CD4-positive, alpha-beta T cell (primary cell): ENCODE measurements around the gene NEK5. TPM values are rescaled to one million over a fixed set of nuclear protein-coding genes. Genes with fewer than 3 reads are reported as not detected.

ENCODE experiments used
- ATAC-seq: fragments of 200-7000 bp; cut with Tn5 transposase; one replicate; pipeline ENCODE4 v1.10.0; 2022; ENCODE audit warnings: mild to moderate bottlenecking; ENCODE audit not compliant: poor library complexity
- CTCF ChIA-PET: fragments of 350-600 bp; sonication (Branson Sonifier 250); formaldehyde crosslinking; loops from one replicate; lab custom pipeline; 2021; ENCODE audit warnings: antibody characterized with exemption, inconsistent platforms; lab: Charles Lee
- POLR2A ChIA-PET: fragments of 350-600 bp; sonication (Branson Sonifier 250); formaldehyde crosslinking; loops from one replicate; lab custom pipeline; 2021; ENCODE audit warnings: antibody characterized with exemption, inconsistent platforms; lab: Charles Lee
- DNase-seq, 14 experiments: peaks; one replicate each; pipeline ENCODE4 v3.0.0-alpha.2; 2013 to 2020; ENCODE audit warnings: mixed read lengths in 2 of 14
- H3K27ac ChIP-seq, 2 donors: one replicate each; pipeline versions ENCODE4 v1.5.1 to v1.7.0; 2013; ENCODE audit warnings: low read length in 2 of 2, low read depth in 1 of 2, mild to moderate bottlenecking in 1 of 2
- H3K27me3 ChIP-seq, 2 experiments: 1 replicate in 1 of 2; 2 replicates in 1 of 2; pipeline versions ENCODE4 v1.6.1 to v1.7.0; 2013; ENCODE audit warnings: low read length in 2 of 2, control low read depth in 1 of 2, mild to moderate bottlenecking in 1 of 2, moderate library complexity in 1 of 2; ENCODE audit not compliant: insufficient read depth in 2 of 2, control insufficient read depth in 1 of 2
- H3K36me3 ChIP-seq: one replicate; pipeline ENCODE4 v1.6.1; 2013; ENCODE audit warnings: low read length, control low read depth; ENCODE audit not compliant: insufficient read depth
- H3K4me1 ChIP-seq: one replicate; pipeline ENCODE4 v1.6.1; 2013; ENCODE audit warnings: low read length, control low read depth; ENCODE audit not compliant: insufficient read depth
- H3K4me3 ChIP-seq: one replicate; pipeline ENCODE4 v1.5.1; 2013; ENCODE audit warnings: mild to moderate bottlenecking, low read length, moderate library complexity
- H3K9me3 ChIP-seq, 2 experiments: 1 replicate in 1 of 2; 2 replicates in 1 of 2; pipeline versions ENCODE4 v1.6.1 to v1.7.0; 2013; ENCODE audit warnings: low read length in 2 of 2, mild to moderate bottlenecking in 2 of 2, control low read depth in 1 of 2, moderate library complexity in 1 of 2; ENCODE audit not compliant: control insufficient read depth in 1 of 2, insufficient read depth in 1 of 2
- H3K27ac Mint-ChIP-seq: one replicate; pipeline ENCODE4 v1.8.0; 2020; ENCODE audit warnings: mixed read lengths
- H3K27me3 Mint-ChIP-seq: one replicate; pipeline ENCODE4 v1.8.0; 2021; ENCODE audit warnings: mixed read lengths
- H3K36me3 Mint-ChIP-seq: one replicate; pipeline ENCODE4 v1.8.0; 2021; ENCODE audit warnings: low read depth, mixed read lengths
- H3K4me1 Mint-ChIP-seq: one replicate; pipeline ENCODE4 v1.8.0; 2021; ENCODE audit warnings: low read depth, mixed read lengths
- H3K4me3 Mint-ChIP-seq: one replicate; pipeline ENCODE4 v1.8.0; 2020; ENCODE audit warnings: mild to moderate bottlenecking, mixed read lengths
- H3K9me3 Mint-ChIP-seq: one replicate; pipeline ENCODE4 v1.8.0; 2020; ENCODE audit warnings: mixed read lengths
- intact Hi-C, 2 experiments: fragments of 100-400 bp; cut with DNase I in 1 of 2; cut with micrococcal nuclease in 1 of 2; formaldehyde crosslinking; loops; one replicate each; pipeline versions ENCODE4 v1.15.1 to v1.9.0; 2023 to 2025; cut with DNase I, micrococcal nuclease
- total RNA-seq, 174 experiments: library from RNA in 2 of 174; stranded (reverse) in 2 of 174; gene quantifications; one replicate each; pipeline ENCODE4 v1.2.3 and lab custom pipeline; 2021 to 2026
- TF ChIP-seq, protein P1 (sequence below): fragments of 200-600 bp; IDR thresholded peaks from one replicate; pipeline ENCODE4 v1.8.0; 2022; ENCODE audit warnings: antibody characterized with exemption, mild to moderate bottlenecking

The NEK5 gene
- total RNA-seq, 2 experiments from 2014 or later, result 0.08 TPM; not detected in 1

DNA sequence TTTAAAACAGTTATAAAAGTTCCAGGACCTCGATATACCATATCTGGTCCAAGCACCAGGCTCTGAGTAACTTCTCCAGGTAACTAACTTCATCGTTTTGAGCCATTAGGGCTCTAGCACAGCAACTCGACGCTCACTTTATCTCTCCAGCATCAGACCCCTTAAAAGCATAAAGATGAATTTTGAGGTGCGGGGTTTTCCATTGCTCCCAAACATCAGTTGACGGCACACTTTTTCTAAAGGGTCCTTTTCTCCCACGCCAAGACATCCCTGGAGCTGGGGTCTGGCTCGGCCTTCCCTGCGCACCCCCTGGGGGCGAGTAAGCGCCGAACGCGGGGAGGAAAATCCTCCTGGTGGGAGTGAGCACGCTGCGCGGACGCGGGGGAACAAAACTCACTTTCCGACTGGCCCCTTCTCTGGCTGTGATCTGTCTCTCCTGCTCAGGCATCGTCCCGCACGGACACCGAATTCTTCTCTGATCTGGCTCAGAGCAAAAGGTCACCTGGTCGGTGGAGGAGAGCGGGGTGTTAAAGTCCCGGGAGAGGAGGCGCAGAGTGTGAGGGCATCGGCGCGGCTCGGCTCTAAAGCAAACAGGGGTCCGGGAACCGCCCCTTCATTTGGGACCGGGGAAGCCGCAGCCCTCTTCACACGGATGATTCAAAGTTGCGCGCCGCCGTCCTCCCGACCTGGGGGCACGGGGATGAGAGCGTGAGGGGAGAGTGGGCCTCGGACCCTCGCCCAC lies 117.8 kb downstream of the NEK5 start, which contains the start of gene ATP7B:
Gene ATP7B (minus strand): TSS at position 561 of the 742 bp plus-strand sequence. CDS start 113 bp downstream, at position 448.
- peak within 1 kb of the TSS; percentile 93 for H3K4me3 ChIP-seq
- no peaks in the 10 kb centered on the region for H3K9me3 ChIP-seq
- H3K27ac ChIP-seq, result peak within 1 kb of the TSS in 1 of 2 donors; percentile 56
- peaks cover 2 to 28% of the 10 kb centered on the region in 2 experiments for H3K27me3 ChIP-seq
- no peaks in the 10 kb centered on the region for H3K9me3 Mint-ChIP-seq
- H3K36me3 ChIP-seq, result no peaks in the 10 kb centered on the region
- peak within 1 kb of the TSS; percentile 92 for H3K4me3 Mint-ChIP-seq
- peak within 1 kb of the TSS; percentile 84 for H3K27ac Mint-ChIP-seq
- POLR2A ChIA-PET, result interaction anchor here (1.2 to 2.1 kb wide), 4 partner anchors 43 to 558 kb away, joined by 3 to 19 read pairs (median 8); partner anchors contain the start of gene INTS6
- peak in 10 of 14 experiments; percentile 1 to 37 (median 8) for DNase-seq
- TF ChIP-seq, protein P1, sequence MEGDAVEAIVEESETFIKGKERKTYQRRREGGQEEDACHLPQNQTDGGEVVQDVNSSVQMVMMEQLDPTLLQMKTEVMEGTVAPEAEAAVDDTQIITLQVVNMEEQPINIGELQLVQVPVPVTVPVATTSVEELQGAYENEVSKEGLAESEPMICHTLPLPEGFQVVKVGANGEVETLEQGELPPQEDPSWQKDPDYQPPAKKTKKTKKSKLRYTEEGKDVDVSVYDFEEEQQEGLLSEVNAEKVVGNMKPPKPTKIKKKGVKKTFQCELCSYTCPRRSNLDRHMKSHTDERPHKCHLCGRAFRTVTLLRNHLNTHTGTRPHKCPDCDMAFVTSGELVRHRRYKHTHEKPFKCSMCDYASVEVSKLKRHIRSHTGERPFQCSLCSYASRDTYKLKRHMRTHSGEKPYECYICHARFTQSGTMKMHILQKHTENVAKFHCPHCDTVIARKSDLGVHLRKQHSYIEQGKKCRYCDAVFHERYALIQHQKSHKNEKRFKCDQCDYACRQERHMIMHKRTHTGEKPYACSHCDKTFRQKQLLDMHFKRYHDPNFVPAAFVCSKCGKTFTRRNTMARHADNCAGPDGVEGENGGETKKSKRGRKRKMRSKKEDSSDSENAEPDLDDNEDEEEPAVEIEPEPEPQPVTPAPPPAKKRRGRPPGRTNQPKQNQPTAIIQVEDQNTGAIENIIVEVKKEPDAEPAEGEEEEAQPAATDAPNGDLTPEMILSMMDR, result no peak
- CTCF ChIA-PET, result no interaction called here
- H3K4me1 ChIP-seq, result peaks cover 9% of the 10 kb centered on the region
- H3K27me3 Mint-ChIP-seq, result peaks cover 12% of the 10 kb centered on the region
- intact Hi-C loops, result loop anchor here (2.0 to 10.0 kb wide), 8 partner anchors 59 to 604 kb away; partner anchors contain the start of genes WDFY2 (in 2 of the 2), CKAP2 (in 1 of the 2) and DHRS12 (in 1 of the 2)
- H3K36me3 Mint-ChIP-seq, result peaks cover 15% of the 10 kb centered on the region
- peaks cover 24% of the 10 kb centered on the region for H3K4me1 Mint-ChIP-seq
- ATAC-seq, result no peak

DNA sequence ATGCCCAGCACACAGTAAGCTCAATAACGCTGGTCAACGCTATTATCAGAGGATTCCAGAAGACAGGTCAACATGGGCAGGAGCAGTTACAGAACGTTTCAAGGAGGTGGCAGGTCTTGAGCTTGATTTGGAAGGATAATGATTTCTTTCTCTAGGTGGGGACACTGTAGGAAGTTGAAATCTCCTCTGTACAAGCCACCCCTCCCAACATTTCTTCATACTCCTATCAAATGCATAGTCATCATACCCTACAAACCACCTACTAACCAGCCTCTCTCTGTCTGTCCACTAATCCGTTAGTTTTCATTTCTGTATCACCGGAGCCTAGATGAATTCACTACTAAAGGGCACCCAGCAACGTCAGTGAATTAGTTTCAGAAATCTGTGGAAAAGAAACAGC lies 118.9 kb downstream of the NEK5 start:
- Histone ChIP-seq H3K9me3 (no peaks in the 10 kb centered on the region), H3K4me1 (peaks cover 9% of the 10 kb centered on the region), H3K27me3 (peaks cover 2 to 28% of the 10 kb centered on the region in 2 experiments), H3K4me3 (no peak overlapping the region), H3K27ac (no peak overlapping the region), H3K36me3 (no peaks in the 10 kb centered on the region)
- intact Hi-C loops, result loop anchor here (2.0 to 10.0 kb wide), 10 partner anchors 58 to 645 kb away; partner anchors contain the start of genes WDFY2 (in 2 of the 2), CKAP2 (in 1 of the 2), DHRS12 (in 1 of the 2) and SUGT1 (in 1 of the 2)
- peaks cover 10% of the 10 kb centered on the region for H3K36me3 Mint-ChIP-seq
- DNase-seq (no peak), ATAC-seq (no peak)
- H3K27me3 Mint-ChIP-seq, result peaks cover 12% of the 10 kb centered on the region
- ChIA-PET CTCF (interaction anchor here (0.6 kb wide), 1 partner anchor 848 kb away, joined by 3 read pairs; no protein-coding TSS in a partner anchor), POLR2A (no interaction called here)
- peak overlapping the region; percentile 76 for H3K4me3 Mint-ChIP-seq
- no peak overlapping the region for H3K27ac Mint-ChIP-seq
- H3K4me1 Mint-ChIP-seq, result peaks cover 20% of the 10 kb centered on the region
- TF ChIP-seq, protein P1, result no peak
- no peaks in the 10 kb centered on the region for H3K9me3 Mint-ChIP-seq

DNA sequence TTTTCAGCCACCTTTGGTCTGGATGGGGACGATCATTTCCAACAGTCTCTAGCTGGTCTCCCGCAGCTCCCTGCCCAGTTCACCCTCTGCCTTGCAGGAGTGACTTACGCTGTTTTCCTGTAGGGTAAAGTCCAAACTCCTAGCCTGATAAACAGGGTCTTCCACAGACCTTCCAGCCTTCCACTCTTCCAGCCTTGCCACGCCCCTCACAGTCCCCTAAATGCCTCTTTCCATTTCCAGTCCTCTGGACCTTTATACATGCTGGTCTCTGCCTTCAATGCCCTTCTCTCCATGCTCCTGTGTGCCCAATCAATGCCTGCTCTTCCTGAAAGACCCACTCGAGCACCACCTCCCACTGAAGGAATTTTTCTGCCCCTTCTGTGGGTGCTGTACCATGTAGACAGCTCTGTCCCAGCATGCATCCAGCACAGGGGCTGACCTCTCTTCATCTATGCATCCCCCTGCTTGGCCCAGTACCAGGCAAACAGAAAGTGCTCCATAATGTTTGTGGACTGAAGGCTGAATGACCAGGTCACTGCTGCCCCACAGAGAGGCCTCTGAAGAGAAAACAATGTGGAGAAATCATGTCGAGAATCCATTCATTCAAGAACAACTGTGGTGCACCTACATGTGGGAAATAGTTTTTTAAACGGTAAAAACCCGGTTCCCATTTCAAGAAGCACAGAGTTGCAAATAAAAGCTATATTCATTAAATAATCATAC lies 122.2 kb downstream of the NEK5 start:
- no peak overlapping the region for H3K27ac Mint-ChIP-seq
- H3K27me3 ChIP-seq, result peaks cover 2 to 28% of the 10 kb centered on the region in 2 experiments
- H3K9me3 Mint-ChIP-seq, result no peaks in the 10 kb centered on the region
- ATAC-seq (no peak), DNase-seq (no peak)
- intact Hi-C loops, result loop anchor here in 1 of 2 experiments (5.0 to 10.0 kb wide), 2 partner anchors 446 to 648 kb away; partner anchors contain the start of genes SUGT1 and VPS36
- no peaks in the 10 kb centered on the region for H3K36me3 Mint-ChIP-seq
- no peak overlapping the region for H3K27ac ChIP-seq
- no peak overlapping the region for H3K4me3 Mint-ChIP-seq
- H3K36me3 ChIP-seq, result no peaks in the 10 kb centered on the region
- TF ChIP-seq, protein P1, result no peak
- POLR2A ChIA-PET, result no interaction called here
- H3K4me3 ChIP-seq, result no peak overlapping the region
- H3K4me1 Mint-ChIP-seq, result peaks cover 5% of the 10 kb centered on the region
- H3K9me3 ChIP-seq, result no peaks in the 10 kb centered on the region
- peaks cover 9% of the 10 kb centered on the region for H3K4me1 ChIP-seq
- peaks cover 12% of the 10 kb centered on the region for H3K27me3 Mint-ChIP-seq
- CTCF ChIA-PET, result no interaction called here
